ENCODE results near the gene NUBPL. TPM values are rescaled to one million over a fixed set of nuclear protein-coding genes. Genes with fewer than 3 reads are reported as not detected.
A peak's percentile ranks its signal among the peaks of the same experiment; 100 is the strongest.
"Not testable (repeated sequence)": the region's sequence is repeated elsewhere in the genome, so short reads cannot be mapped to it uniquely, and the experiment has no call there.

The NUBPL gene
- total RNA-seq, 1 experiment from 2014 or later: 50.2 TPM

GRCh38 chr14:31740688-31741087 is 179.5 kb downstream of the NUBPL start:
- no peak for DNase-seq
- Histone ChIP-seq H3K9ac (ENCODE audit: low read length) (no peak overlapping the region), H3K27me3 (ENCODE audit: low read length) (no peaks in the 10 kb centered on the region), H2AFZ (ENCODE audit: low read length) (no peak overlapping the region), H3K79me2 (ENCODE audit: low read length) (no peaks in the 10 kb centered on the region), H3K27ac (ENCODE audit: low read length) (no peak overlapping the region), H3K9me3 (ENCODE audit: low read length) (peaks cover 3% of the 10 kb centered on the region; the same call in 1 of the 2 replicates), H3K9me2 (replicated peaks; ENCODE audit: insufficient read depth, low read length) (no peaks in the 10 kb centered on the region), H3K4me2 (ENCODE audit: low read depth, low read length, poor library complexity, severe bottlenecking) (no peak overlapping the region), H4K20me1 (ENCODE audit: insufficient read depth, low read depth, low read length) (no peaks in the 10 kb centered on the region), H3K4me1 (ENCODE audit: low read length) (peaks cover 5% of the 10 kb centered on the region), H3K36me3 (ENCODE audit: insufficient read depth, low read length) (no peaks in the 10 kb centered on the region), H3K4me3 (ENCODE audit: low read length) (no peak overlapping the region)

- Histone ChIP-seq H3K4me1 (ENCODE audit: low read length) (peaks cover 5% of the 10 kb centered on the region), H3K79me2 (ENCODE audit: low read length) (no peaks in the 10 kb centered on the region), H3K27ac (ENCODE audit: low read length) (no peak overlapping the region), H4K20me1 (ENCODE audit: insufficient read depth, low read depth, low read length) (no peaks in the 10 kb centered on the region), H3K4me2 (ENCODE audit: low read depth, low read length, poor library complexity, severe bottlenecking) (no peak overlapping the region), H3K9ac (ENCODE audit: low read length) (no peak overlapping the region), H3K27me3 (ENCODE audit: low read length) (no peaks in the 10 kb centered on the region), H3K9me3 (ENCODE audit: low read length) (peaks cover 34% of the 10 kb centered on the region), H2AFZ (ENCODE audit: low read length) (no peak overlapping the region), H3K9me2 (replicated peaks; ENCODE audit: insufficient read depth, low read length) (no peaks in the 10 kb centered on the region), H3K36me3 (ENCODE audit: insufficient read depth, low read length) (no peaks in the 10 kb centered on the region), H3K4me3 (ENCODE audit: low read length) (no peak overlapping the region)
- peak; percentile 59 for DNase-seq
These were observed 184.5 kb downstream of the NUBPL start for GRCh38 chr14:31745741-31746140.

GRCh38 chr14:31746326-31746725 is 185.1 kb downstream of the NUBPL start:
- Histone ChIP-seq H4K20me1 (ENCODE audit: insufficient read depth, low read depth, low read length) (no peaks in the 10 kb centered on the region), H2AFZ (ENCODE audit: low read length) (no peak overlapping the region), H3K36me3 (ENCODE audit: insufficient read depth, low read length) (no peaks in the 10 kb centered on the region), H3K9me3 (ENCODE audit: low read length) (peaks cover 34% of the 10 kb centered on the region), H3K4me3 (ENCODE audit: low read length) (no peak overlapping the region), H3K27ac (ENCODE audit: low read length) (no peak overlapping the region), H3K4me1 (ENCODE audit: low read length) (peaks cover 2% of the 10 kb centered on the region), H3K9me2 (replicated peaks; ENCODE audit: insufficient read depth, low read length) (no peaks in the 10 kb centered on the region), H3K79me2 (ENCODE audit: low read length) (no peaks in the 10 kb centered on the region), H3K9ac (ENCODE audit: low read length) (no peak overlapping the region), H3K4me2 (ENCODE audit: low read depth, low read length, poor library complexity, severe bottlenecking) (no peak overlapping the region), H3K27me3 (ENCODE audit: low read length) (no peaks in the 10 kb centered on the region)
- DNase-seq: peak; percentile 51

- Histone ChIP-seq H4K20me1 (ENCODE audit: insufficient read depth, low read depth, low read length) (no peaks in the 10 kb centered on the region), H3K4me3 (ENCODE audit: low read length) (no peak overlapping the region), H3K36me3 (ENCODE audit: insufficient read depth, low read length) (no peaks in the 10 kb centered on the region), H3K79me2 (ENCODE audit: low read length) (no peaks in the 10 kb centered on the region), H3K27me3 (ENCODE audit: low read length) (no peaks in the 10 kb centered on the region), H3K9me3 (ENCODE audit: low read length) (peaks cover 34% of the 10 kb centered on the region), H3K9me2 (replicated peaks; ENCODE audit: insufficient read depth, low read length) (no peaks in the 10 kb centered on the region), H2AFZ (ENCODE audit: low read length) (no peak overlapping the region), H3K27ac (ENCODE audit: low read length) (no peak overlapping the region), H3K9ac (ENCODE audit: low read length) (no peak overlapping the region), H3K4me2 (ENCODE audit: low read depth, low read length, poor library complexity, severe bottlenecking) (no peak overlapping the region), H3K4me1 (ENCODE audit: low read length) (no peaks in the 10 kb centered on the region)
- DNase-seq: no peak
These were observed 188.1 kb downstream of the NUBPL start for GRCh38 chr14:31749275-31749674.

GRCh38 chr14:31751047-31751446 is 189.8 kb downstream of the NUBPL start:
- not testable (repeated sequence) for H2AFZ ChIP-seq (ENCODE audit: low read length); H3K4me2 ChIP-seq (ENCODE audit: low read depth, low read length, poor library complexity, severe bottlenecking); H3K79me2 ChIP-seq (ENCODE audit: low read length); H3K9ac ChIP-seq (ENCODE audit: low read length); DNase-seq; H3K4me3 ChIP-seq (ENCODE audit: low read length); H3K36me3 ChIP-seq (ENCODE audit: insufficient read depth, low read length); H3K27me3 ChIP-seq (ENCODE audit: low read length); H3K4me1 ChIP-seq (ENCODE audit: low read length); H4K20me1 ChIP-seq (ENCODE audit: insufficient read depth, low read depth, low read length); H3K27ac ChIP-seq (ENCODE audit: low read length); H3K9me2 ChIP-seq (replicated peaks; ENCODE audit: insufficient read depth, low read length)
- H3K9me3 ChIP-seq (ENCODE audit: low read length): peaks cover 27% of the 10 kb centered on the region

- H3K79me2 ChIP-seq (ENCODE audit: low read length): 0 out of 2 replicates have a peak, but pooled peaks cover 2% of the 10 kb centered on the region
- no peaks in the 10 kb centered on the region for H3K9me2 ChIP-seq (replicated peaks; ENCODE audit: insufficient read depth, low read length)
- no peak overlapping the region for H3K4me2 ChIP-seq (ENCODE audit: low read depth, low read length, poor library complexity, severe bottlenecking)
- no peaks in the 10 kb centered on the region for H3K4me1 ChIP-seq (ENCODE audit: low read length)
- no peaks in the 10 kb centered on the region for H3K36me3 ChIP-seq (ENCODE audit: insufficient read depth, low read length)
- no peaks in the 10 kb centered on the region for H4K20me1 ChIP-seq (ENCODE audit: insufficient read depth, low read depth, low read length)
- no peaks in the 10 kb centered on the region for H3K27me3 ChIP-seq (ENCODE audit: low read length)
- DNase-seq: no peak
- H2AFZ ChIP-seq (ENCODE audit: low read length): no peak overlapping the region
- no peak overlapping the region for H3K27ac ChIP-seq (ENCODE audit: low read length)
- H3K4me3 ChIP-seq (ENCODE audit: low read length): no peak overlapping the region
- H3K9ac ChIP-seq (ENCODE audit: low read length): no peak overlapping the region
- peaks cover 13% of the 10 kb centered on the region for H3K9me3 ChIP-seq (ENCODE audit: low read length)
These were observed 191.9 kb downstream of the NUBPL start for GRCh38 chr14:31752867-31753661.

- no peak overlapping the region for H3K4me3 ChIP-seq (ENCODE audit: low read length)
- H3K9me2 ChIP-seq (replicated peaks; ENCODE audit: insufficient read depth, low read length): no peaks in the 10 kb centered on the region
- H3K36me3 ChIP-seq (ENCODE audit: insufficient read depth, low read length): no peaks in the 10 kb centered on the region
- H3K27ac ChIP-seq (ENCODE audit: low read length): no peak overlapping the region
- no peaks in the 10 kb centered on the region for H3K9me3 ChIP-seq (ENCODE audit: low read length)
- H4K20me1 ChIP-seq (ENCODE audit: insufficient read depth, low read depth, low read length): no peaks in the 10 kb centered on the region
- no peak overlapping the region for H2AFZ ChIP-seq (ENCODE audit: low read length)
- H3K79me2 ChIP-seq (ENCODE audit: low read length): 0 out of 2 replicates have a peak, but pooled peaks cover 2% of the 10 kb centered on the region
- DNase-seq: no peak
- no peaks in the 10 kb centered on the region for H3K4me1 ChIP-seq (ENCODE audit: low read length)
- H3K9ac ChIP-seq (ENCODE audit: low read length): no peak overlapping the region
- no peaks in the 10 kb centered on the region for H3K27me3 ChIP-seq (ENCODE audit: low read length)
- no peak overlapping the region for H3K4me2 ChIP-seq (ENCODE audit: low read depth, low read length, poor library complexity, severe bottlenecking)
These were observed 197.7 kb downstream of the NUBPL start for GRCh38 chr14:31758941-31759340.

- 0 out of 2 replicates have a peak, but pooled peaks cover 2% of the 10 kb centered on the region for H3K79me2 ChIP-seq (ENCODE audit: low read length)
- no peaks in the 10 kb centered on the region for H3K36me3 ChIP-seq (ENCODE audit: insufficient read depth, low read length)
- no peak overlapping the region for H3K4me3 ChIP-seq (ENCODE audit: low read length)
- H3K9me3 ChIP-seq (ENCODE audit: low read length): no peaks in the 10 kb centered on the region
- no peak overlapping the region for H3K27ac ChIP-seq (ENCODE audit: low read length)
- no peak overlapping the region for H3K9ac ChIP-seq (ENCODE audit: low read length)
- H2AFZ ChIP-seq (ENCODE audit: low read length): no peak overlapping the region
- no peak overlapping the region for H3K4me2 ChIP-seq (ENCODE audit: low read depth, low read length, poor library complexity, severe bottlenecking)
- no peak for DNase-seq
- no peaks in the 10 kb centered on the region for H3K27me3 ChIP-seq (ENCODE audit: low read length)
- no peaks in the 10 kb centered on the region for H4K20me1 ChIP-seq (ENCODE audit: insufficient read depth, low read depth, low read length)
- H3K9me2 ChIP-seq (replicated peaks; ENCODE audit: insufficient read depth, low read length): no peaks in the 10 kb centered on the region
- no peaks in the 10 kb centered on the region for H3K4me1 ChIP-seq (ENCODE audit: low read length)
These were observed 199.1 kb downstream of the NUBPL start for GRCh38 chr14:31760277-31760676.
